Measurements from ENCODE around the gene ITIH1. TPM values are rescaled to one million over a fixed set of nuclear protein-coding genes. Genes with fewer than 3 reads are reported as not detected.

ITIH1 gene
- total and polyA plus RNA-seq, 9 of the 15 experiments (the other 6 are each of a cell fraction or from before 2014, with no cell fraction given): 0.31 TPM; not detected in 8

DNA sequence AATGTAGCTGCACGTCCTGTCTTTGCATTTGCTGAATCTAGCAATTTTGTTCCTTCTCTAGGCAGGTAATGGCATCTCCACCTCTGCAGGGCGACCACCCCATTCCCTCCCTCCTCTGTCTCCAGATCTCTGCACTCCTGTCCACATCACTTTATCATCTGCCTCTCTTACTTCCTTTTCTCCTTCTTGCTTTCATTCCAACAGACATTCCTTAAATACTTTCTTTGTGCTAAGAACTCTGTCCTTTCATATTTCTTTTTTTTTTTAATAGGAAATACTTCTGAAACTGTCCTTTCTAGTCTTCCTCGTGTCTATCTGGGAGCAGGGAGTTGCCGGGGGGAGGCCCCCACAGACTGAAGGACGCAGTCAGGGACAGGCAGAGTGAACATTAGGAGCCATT lies 24.4 kb downstream of the ITIH1 start:
- intact Hi-C loops (cut with micrococcal nuclease) (no loop called here), in situ Hi-C loops (cut with MboI) (no loop called here)
- CTCF ChIA-PET (ENCODE audit: low intra/inter-chr PET ratio): no interaction called here
- TF ChIP-seq SAFB2 (IDR thresholded peaks at IDR 0.05; ENCODE audit: borderline replicate concordance, low read depth, low read length, severe bottlenecking): no peak
- TF ChIP-seq ZNF436 (CRISPR knock-in tag; IDR thresholded peaks at IDR 0.05): no peak
- no peak for TF ChIP-seq U2AF2 (optimal IDR thresholded peaks at IDR 0.05; ENCODE audit: low read depth, low read length)
- TF ChIP-seq LARP7 (IDR thresholded peaks at IDR 0.05): no peak
- TF ChIP-seq NKRF (IDR thresholded peaks at IDR 0.05; ENCODE audit: borderline replicate concordance): no peak
- TF ChIP-seq NONO (IDR thresholded peaks at IDR 0.05; ENCODE audit: low read depth in 2 of 2, low read length in 1 of 2): no peak
- no peak for TF ChIP-seq HNRNPH1 (optimal IDR thresholded peaks at IDR 0.05; ENCODE audit: low read depth, low read length)
- TF ChIP-seq TOE1 (IDR thresholded peaks at IDR 0.05; ENCODE audit: borderline replicate concordance): no peak
- no peak for TF ChIP-seq TOE1 (CRISPR knock-in tag; IDR thresholded peaks at IDR 0.05; ENCODE audit: borderline replicate concordance, low read depth)
- TF ChIP-seq GABPA (tag; conservative IDR thresholded peaks at IDR 0.05; ENCODE audit: low read depth): no peak
- TF ChIP-seq GATAD2A (IDR thresholded peaks at IDR 0.05): no peak
- TF ChIP-seq ARID1B (IDR thresholded peaks at IDR 0.05): no peak
- TF ChIP-seq CHCHD3 (CRISPR knock-in tag; IDR thresholded peaks at IDR 0.05): no peak
- no peak for TF ChIP-seq NRF1 (conservative IDR thresholded peaks at IDR 0.05 in 1 of 2, IDR thresholded peaks at IDR 0.05 in 1 of 2)
- no peak for TF ChIP-seq ARID3A (IDR thresholded peaks at IDR 0.05; ENCODE audit: borderline replicate concordance, low read depth, low read length)
- TF ChIP-seq ZMIZ1 (IDR thresholded peaks at IDR 0.05; ENCODE audit: low read depth in 2 of 2, low read length in 2 of 2): no peak

More for the DNA sequence above, 24.4 kb downstream of the ITIH1 start:
- Histone ChIP-seq H3K79me2 (ENCODE audit: control insufficient read depth, insufficient read depth, low read length) (no peaks in the 10 kb centered on the region), H4K20me1 (replicated peaks; ENCODE audit: control insufficient read depth, insufficient read depth, low read length) (no peaks in the 10 kb centered on the region), H3K4me3 (no peak overlapping the region), H3K4me2 (ENCODE audit: insufficient read depth, low read length) (no peak overlapping the region), H3K36me3 (ENCODE audit: control insufficient read depth, insufficient read depth, low read length) (no peaks in the 10 kb centered on the region), H3K9me1 (ENCODE audit: control insufficient read depth, insufficient read depth, low read length) (no peaks in the 10 kb centered on the region), H3K9me3 (replicated peaks; ENCODE audit: control insufficient read depth, insufficient read depth, low read depth, low read length) (no peaks in the 10 kb centered on the region), H3K9ac (ENCODE audit: insufficient read depth in 1 of 2, low read depth in 2 of 2, low read length in 2 of 2) (no peak overlapping the region), H3K27ac (ENCODE audit: extremely low read depth, low read depth, low read length) (no peak overlapping the region), H2AFZ (ENCODE audit: low read depth, low read length) (no peak overlapping the region), H3K4me1 (replicated peaks in 1 of 2; ENCODE audit: control insufficient read depth in 2 of 2, insufficient read depth in 2 of 2, low read length in 2 of 2) (peaks cover 0 to 14% of the 10 kb centered on the region in 2 experiments; a peak in 2 of 5 replicates), H3K27me3 (ENCODE audit: control insufficient read depth in 2 of 2, insufficient read depth in 2 of 2, low read length in 2 of 2) (peaks cover 0 to 7% of the 10 kb centered on the region in 2 experiments; a peak in 1 of 5 replicates)
- no peak for ATAC-seq
- no TSS peak for BruUV-seq (replicated peaks)
- FAIRE-seq: no peak
- DNase-seq (ENCODE audit: extremely low read depth in 1 of 4, low spot score in 3 of 4): no peak
- POLR2A ChIA-PET: interaction anchor here (1.0 kb wide), 1 partner anchor 31 kb away, joined by 4 read pairs; the partner anchor contains the start of gene NEK4
- 12% methylated on average over 5 of the region's 5 CpGs for WGBS (ENCODE audit: insufficient coverage, low coverage, missing lambda C conversion rate)
